ENCODE data around the gene ACOXL. TPM values are rescaled to one million over a fixed set of nuclear protein-coding genes. Genes with fewer than 3 reads are reported as not detected.

Gene ACOXL
- total RNA-seq, 2 donors from 2014 or later = 11.7 to 12.3 TPM

DNA sequence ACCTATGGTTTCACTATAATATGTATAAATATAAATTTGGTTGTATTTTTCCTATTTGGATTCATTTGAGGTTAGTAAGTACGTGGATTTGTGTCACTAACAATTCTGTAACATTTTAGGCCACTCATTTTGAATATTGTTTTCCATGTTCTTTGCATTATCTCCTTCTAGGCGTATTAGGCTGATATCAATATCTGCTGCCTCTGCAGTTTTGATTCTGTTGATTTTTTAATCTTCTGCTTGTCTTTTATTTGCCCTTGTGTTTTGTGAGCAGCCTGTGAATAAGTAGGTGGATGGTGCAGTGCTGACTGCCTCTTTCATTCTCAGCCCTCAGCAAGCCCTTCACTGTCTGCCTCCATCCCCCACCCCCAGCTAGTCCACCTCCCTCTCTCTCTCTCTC is 222.7 kb downstream of the ACOXL start:
- no peaks in the 10 kb centered on the region for H3K27me3 ChIP-seq (ENCODE audit: control insufficient read depth, insufficient read depth, low read length, poor library complexity, severe bottlenecking)
- Mint-ChIP-seq H3K9me3 (no peaks in the 10 kb centered on the region), H3K36me3 (ENCODE audit: low read depth) (no peaks in the 10 kb centered on the region), H3K27me3 (ENCODE audit: insufficient read depth) (no peaks in the 10 kb centered on the region), H3K4me1 (no peaks in the 10 kb centered on the region), H3K4me3 (no peak overlapping the region), H3K27ac (no peak overlapping the region)
- DNase-seq = no peak
- H3K36me3 ChIP-seq (ENCODE audit: control insufficient read depth, insufficient read depth, low read length) = no peaks in the 10 kb centered on the region
- H3K4me3 ChIP-seq (ENCODE audit: low read length) = no peak overlapping the region
- no peak overlapping the region for H3K9ac ChIP-seq (ENCODE audit: extremely low read depth, low read length, poor library complexity, severe bottlenecking)
- WGBS, 2 experiments (ENCODE audit: insufficient coverage in 1 of 2, insufficient read length in 1 of 2) = 100% methylated on average over 2 of the region's 2 CpGs; no CpG with 5 or more reads in 1 of the 2 experiments
- H3K9me3 ChIP-seq (ENCODE audit: control insufficient read depth, low read length) = no peaks in the 10 kb centered on the region
- TF ChIP-seq CTCF (conservative IDR thresholded peaks at IDR 0.05) = no peak
- no peaks in the 10 kb centered on the region for H3K4me1 ChIP-seq (ENCODE audit: control insufficient read depth, insufficient read depth, low read length)
- H3K27ac ChIP-seq (ENCODE audit: low read depth, low read length) = no peak overlapping the region

DNA sequence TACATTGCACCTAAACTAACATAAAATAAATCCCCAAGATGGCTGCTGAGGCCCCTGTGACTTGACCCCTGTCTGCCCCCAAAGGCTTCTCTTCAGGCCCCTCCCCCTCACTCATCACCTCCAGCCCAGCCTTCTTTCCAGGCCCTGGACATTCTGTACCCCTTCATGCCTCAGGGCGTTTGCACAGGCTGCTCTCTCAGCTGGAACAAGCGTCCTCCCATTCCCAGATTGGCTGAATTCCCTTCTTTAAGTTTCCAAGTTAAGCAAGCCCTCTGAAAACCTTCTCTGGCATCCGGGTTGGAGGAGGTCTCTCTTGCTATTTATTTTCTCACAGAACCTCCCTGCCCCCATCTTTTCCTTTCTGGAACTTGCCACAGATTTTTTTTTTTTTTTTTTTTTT is 223.2 kb downstream of the ACOXL start:
- no peaks in the 10 kb centered on the region for H3K4me1 Mint-ChIP-seq
- no peaks in the 10 kb centered on the region for H3K9me3 Mint-ChIP-seq
- Histone ChIP-seq H3K4me1 (ENCODE audit: control insufficient read depth, insufficient read depth, low read length) (no peaks in the 10 kb centered on the region), H3K4me3 (ENCODE audit: low read length) (no peak overlapping the region), H3K27ac (ENCODE audit: low read depth, low read length) (no peak overlapping the region), H3K27me3 (ENCODE audit: control insufficient read depth, insufficient read depth, low read length, poor library complexity, severe bottlenecking) (no peaks in the 10 kb centered on the region), H3K9me3 (ENCODE audit: control insufficient read depth, low read length) (no peaks in the 10 kb centered on the region), H3K36me3 (ENCODE audit: control insufficient read depth, insufficient read depth, low read length) (no peaks in the 10 kb centered on the region), H3K9ac (ENCODE audit: extremely low read depth, low read length, poor library complexity, severe bottlenecking) (no peak overlapping the region)
- H3K27ac Mint-ChIP-seq = no peak overlapping the region
- no peaks in the 10 kb centered on the region for H3K36me3 Mint-ChIP-seq (ENCODE audit: low read depth)
- 94% methylated on average over 2 to 3 of the region's 3 CpGs for WGBS, 2 experiments (ENCODE audit: insufficient coverage in 1 of 2, insufficient read length in 1 of 2)
- no peak for DNase-seq
- H3K27me3 Mint-ChIP-seq (ENCODE audit: insufficient read depth) = no peaks in the 10 kb centered on the region
- no peak overlapping the region for H3K4me3 Mint-ChIP-seq
- TF ChIP-seq CTCF (conservative IDR thresholded peaks at IDR 0.05) = no peak

GRCh38 chr2:110957293-110957692 is 224.9 kb downstream of the ACOXL start:
- no peaks in the 10 kb centered on the region for H3K4me1 Mint-ChIP-seq
- TF ChIP-seq CTCF (conservative IDR thresholded peaks at IDR 0.05) = no peak
- H3K27ac ChIP-seq (ENCODE audit: low read depth, low read length) = no peak overlapping the region
- H3K4me3 Mint-ChIP-seq = no peak overlapping the region
- WGBS, 2 experiments (ENCODE audit: insufficient coverage in 1 of 2, insufficient read length in 1 of 2) = 82 to 91% methylated on average over 2 to 5 of the region's 5 CpGs
- H3K4me3 ChIP-seq (ENCODE audit: low read length) = no peak overlapping the region
- no peak overlapping the region for H3K27ac Mint-ChIP-seq
- no peaks in the 10 kb centered on the region for H3K27me3 Mint-ChIP-seq (ENCODE audit: insufficient read depth)
- no peaks in the 10 kb centered on the region for H3K36me3 ChIP-seq (ENCODE audit: control insufficient read depth, insufficient read depth, low read length)
- peaks cover 3% of the 10 kb centered on the region for H3K36me3 Mint-ChIP-seq (ENCODE audit: low read depth)
- no peak for DNase-seq
- no peak overlapping the region for H3K9ac ChIP-seq (ENCODE audit: extremely low read depth, low read length, poor library complexity, severe bottlenecking)
- no peaks in the 10 kb centered on the region for H3K4me1 ChIP-seq (ENCODE audit: control insufficient read depth, insufficient read depth, low read length)
- no peaks in the 10 kb centered on the region for H3K9me3 Mint-ChIP-seq
- no peaks in the 10 kb centered on the region for H3K9me3 ChIP-seq (ENCODE audit: control insufficient read depth, low read length)
- H3K27me3 ChIP-seq (ENCODE audit: control insufficient read depth, insufficient read depth, low read length, poor library complexity, severe bottlenecking) = no peaks in the 10 kb centered on the region
